Epithelial cell of prostate (primary cell): Measurements from ENCODE around the gene RAB3D.
A peak's percentile ranks its signal among the peaks of the same experiment; 100 is the strongest.
"Not testable (repeated sequence)": the region's sequence is repeated elsewhere in the genome, so short reads cannot be mapped to it uniquely, and the experiment has no call there.

Experiments
- DNase-seq: peaks from one replicate; pipeline ENCODE4 v3.0.0-alpha.2; 2011; ENCODE audit warnings: low read depth, low spot score
- H3K27ac ChIP-seq: fragments of 450-650 bp; 2 replicates; pipeline ENCODE4 v1.5.1; 2017; ENCODE audit warnings: mild to moderate bottlenecking

The RAB3D gene

DNA sequence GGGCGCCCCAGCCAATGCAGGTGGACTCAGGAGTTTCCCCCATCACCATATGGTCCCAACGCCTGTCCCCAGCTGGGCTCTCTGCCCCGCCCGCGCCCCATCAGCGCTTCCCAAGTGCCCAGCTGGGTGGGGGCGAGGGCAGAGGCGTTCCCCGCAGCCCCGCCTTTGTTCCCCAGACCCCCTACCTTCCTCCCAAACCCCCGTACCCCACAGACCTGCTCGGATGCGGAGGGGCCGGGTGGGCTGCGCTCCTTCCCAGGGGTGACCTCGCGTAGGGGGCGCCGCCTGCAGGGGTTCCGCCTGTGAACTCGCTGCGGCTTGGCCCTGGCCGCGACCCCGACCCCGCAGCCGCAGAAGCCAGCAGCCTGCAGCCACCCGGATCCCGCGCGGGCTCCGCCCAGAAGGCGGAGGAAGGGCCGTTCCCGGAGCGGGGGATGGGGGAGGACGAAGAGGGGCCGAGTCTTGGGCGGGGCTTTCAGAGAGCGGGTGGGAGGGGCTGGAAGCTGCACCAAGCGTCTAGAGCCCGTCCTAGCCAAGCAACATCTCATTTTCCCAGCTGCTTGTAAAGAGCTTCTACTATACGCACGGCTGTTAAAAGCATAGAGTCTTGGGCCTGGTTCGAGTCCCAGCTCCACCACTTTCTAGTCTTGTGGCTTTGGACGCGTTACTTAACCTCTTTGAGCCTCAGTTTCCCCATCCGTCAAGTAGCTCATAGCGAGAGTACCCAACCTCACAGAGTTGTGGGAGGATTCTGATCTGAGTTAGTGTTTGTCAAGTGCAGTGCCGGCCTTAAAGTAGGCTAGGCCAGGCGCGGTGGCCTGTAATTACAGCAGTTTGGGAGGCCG lies at the start of gene RAB3D:
Gene RAB3D (minus strand): TSS at position 404 of the 845 bp plus-strand sequence. CDS start 2,258 bp downstream, outside the sequence.
- DNase-seq, result no peak

GRCh38 chr19:11387162-11388034 lies 47.9 kb upstream of the RAB3D start:
- H3K27ac ChIP-seq, result no peak overlapping the region
- DNase-seq, result no peak

More for the DNA sequence above, at the start of gene RAB3D:
- H3K27ac ChIP-seq, result peak within 1 kb of the TSS; percentile 49

GRCh38 chr19:11384778-11385129 lies 45.3 kb upstream of the RAB3D start:
- H3K27ac ChIP-seq, result no peak overlapping the region
- no peak for DNase-seq

DNA sequence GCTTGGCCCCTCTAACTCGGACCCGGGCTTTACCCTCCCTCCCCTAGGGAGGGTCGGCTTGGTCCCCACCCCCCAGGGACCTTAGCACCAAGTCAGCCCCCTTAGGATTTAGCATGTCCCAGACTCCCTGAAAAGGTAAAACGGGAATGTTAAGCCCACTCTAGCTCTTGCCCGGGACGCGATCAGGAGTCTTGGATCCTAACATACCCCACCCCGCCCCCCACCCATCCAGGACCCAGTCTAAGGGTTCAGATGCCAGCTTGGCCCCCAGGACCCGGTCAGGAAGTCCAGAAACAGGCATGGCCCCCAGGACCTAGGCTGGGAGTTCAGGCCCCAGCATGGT lies 44.2 kb upstream of the RAB3D start:
- DNase-seq, result no peak
- H3K27ac ChIP-seq, result no peak overlapping the region

DNA sequence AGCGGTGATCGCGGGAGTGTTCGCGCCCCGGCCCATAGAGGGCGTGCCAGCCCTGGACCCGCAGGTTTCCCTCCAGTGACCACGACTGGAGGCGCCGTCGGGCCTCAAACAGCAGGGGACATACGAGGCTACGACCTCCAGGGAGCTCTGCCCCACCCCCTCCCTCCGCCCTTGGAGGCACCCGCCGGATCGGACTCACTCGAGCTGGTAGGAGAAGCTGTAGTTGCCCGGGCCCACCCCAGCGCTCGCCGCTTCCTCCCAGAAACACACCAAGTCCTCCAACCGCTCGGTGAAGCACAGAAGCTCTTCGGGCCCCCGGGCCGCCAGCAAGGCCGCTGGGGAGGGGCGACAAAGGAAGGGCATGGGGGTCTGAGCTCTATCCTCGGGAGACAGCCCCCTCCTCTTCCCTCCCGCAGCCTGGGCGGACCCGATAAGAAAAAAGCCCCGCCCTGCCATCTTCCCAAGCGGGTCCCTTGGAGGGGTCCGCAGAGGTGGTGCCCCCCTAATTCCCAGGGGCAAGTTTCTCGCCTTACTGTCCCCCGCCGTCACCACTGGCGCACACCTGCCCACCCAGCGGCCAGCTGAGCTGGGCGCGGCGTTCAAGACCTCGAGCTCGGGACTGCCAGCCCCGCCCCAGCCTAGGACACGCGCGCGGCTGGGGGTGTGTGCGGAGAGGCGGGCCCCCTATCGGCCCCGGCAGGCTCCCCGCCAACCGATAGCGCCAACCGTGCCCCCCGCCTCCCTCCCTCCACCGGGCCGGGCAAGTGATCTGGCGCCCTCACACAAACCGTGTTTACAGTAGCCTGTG lies 43.6 kb upstream of the RAB3D start:
- H3K27ac ChIP-seq, result no peak overlapping the region
- no peak for DNase-seq

DNA sequence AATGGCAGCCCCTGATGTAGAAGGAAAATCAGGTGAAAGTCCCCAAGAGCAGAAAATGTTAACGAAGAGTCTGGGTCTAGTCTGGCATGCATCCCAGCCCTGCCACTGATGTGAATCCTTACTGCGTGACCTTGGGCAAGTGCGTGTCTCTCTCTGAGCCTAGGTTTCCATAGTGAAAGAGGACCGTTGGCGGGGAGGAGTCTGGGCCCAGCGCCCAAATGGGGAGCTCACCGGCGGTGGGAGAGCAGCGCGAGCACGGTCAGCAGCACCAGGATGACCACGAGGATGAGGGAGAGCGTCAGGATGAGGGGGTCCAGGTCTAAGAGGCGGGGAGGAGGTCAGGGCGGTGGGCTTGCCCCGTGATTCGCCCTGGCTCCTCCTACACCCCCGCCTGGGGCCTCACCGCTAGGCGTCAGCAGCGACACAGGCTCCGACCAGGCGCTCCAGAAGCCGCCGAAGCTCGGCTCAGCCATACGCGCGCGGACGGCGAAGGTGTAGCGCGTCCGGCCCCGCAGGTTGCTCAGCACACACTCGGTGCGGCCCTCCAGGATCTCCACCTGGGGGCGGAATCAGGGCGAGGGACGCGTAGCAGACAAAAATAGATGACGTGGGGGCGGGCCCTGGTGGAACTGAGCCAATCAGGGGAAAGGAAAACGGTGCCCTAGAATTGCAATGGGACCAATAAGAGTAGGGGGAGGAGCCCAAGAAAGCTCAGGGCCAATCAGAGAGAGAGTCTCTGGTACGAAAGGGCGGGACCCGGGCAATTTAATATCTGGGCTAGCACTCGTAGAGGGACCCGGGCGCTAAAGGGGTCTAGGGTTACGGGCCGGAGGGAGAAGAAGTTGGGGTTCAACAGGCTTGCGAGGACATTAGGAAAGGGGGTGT lies 41.4 kb upstream of the RAB3D start:
- peak overlapping the region; percentile 76 for H3K27ac ChIP-seq
- peak; percentile 78 for DNase-seq

DNA sequence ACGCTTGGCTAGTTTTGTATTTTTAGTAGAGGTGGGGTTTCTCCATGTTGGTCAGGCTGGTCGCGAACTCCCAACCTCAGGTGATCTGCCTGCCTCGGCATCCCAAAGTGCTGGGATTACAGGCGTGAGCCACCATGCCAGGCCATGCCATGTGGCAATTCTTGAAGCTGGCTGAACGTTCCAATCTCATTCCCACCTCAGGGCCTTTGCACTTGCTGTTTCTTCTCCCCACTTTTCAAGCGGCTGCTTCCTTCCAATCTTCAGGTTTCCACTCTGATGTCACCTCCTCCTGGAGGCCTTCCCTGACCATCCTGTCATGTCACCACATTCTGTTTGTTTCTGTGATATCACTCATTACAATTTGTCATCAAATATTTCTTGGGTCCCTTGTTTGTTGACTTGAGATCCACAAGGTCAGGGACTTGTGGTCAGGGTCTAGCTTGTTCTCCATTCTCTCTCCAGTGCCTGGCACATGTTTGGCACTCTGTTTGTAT lies 40.4 kb upstream of the RAB3D start:
- DNase-seq, result no peak
- no peak overlapping the region for H3K27ac ChIP-seq

GRCh38 chr19:11379269-11379845 lies 39.9 kb upstream of the RAB3D start:
- DNase-seq, result not testable (repeated sequence)
- peak overlapping the region; percentile 90 for H3K27ac ChIP-seq

DNA sequence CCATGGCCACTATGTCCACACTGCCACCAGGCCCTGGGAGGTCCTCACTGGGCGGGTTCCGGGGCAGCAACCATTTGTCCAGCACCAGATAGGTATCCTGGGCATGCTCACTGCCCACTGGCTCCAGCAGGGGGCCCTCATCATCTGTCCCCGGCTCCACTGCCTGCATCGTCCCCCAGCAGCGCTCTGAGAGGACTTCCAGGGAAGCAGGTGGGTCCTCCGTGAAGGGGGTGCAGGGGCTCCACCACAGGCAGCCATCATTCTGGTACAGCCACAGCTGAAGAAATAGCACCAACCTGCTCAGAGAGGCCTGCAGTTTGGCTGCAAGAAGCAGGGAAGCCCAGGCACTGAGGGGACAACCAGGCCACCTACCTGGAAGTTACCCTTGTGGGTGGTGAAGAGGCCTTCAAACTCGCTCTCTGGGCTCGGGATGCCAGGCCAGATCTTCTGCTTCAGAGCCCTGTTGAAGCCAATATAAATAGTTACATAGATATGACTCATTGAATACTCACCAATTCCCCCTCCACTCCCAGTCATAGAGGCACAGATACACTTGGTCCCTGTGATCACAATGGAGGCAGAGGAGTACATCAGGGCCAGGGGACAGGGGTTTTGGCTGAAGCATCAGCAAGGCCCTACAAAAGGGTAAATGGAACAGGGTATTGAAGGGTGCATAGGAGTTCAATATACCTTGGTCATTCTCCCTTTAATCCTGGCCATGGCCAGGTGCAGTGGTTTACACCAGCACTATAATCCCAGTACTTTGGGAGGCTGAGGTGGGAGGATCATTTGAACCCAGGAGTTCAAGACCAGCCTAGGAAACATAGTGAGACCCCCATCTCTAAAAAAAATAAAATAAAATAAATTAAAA lies 39.1 kb upstream of the RAB3D start:
- H3K27ac ChIP-seq, result peak overlapping the region; percentile 90
- DNase-seq, result peak; percentile 63

DNA sequence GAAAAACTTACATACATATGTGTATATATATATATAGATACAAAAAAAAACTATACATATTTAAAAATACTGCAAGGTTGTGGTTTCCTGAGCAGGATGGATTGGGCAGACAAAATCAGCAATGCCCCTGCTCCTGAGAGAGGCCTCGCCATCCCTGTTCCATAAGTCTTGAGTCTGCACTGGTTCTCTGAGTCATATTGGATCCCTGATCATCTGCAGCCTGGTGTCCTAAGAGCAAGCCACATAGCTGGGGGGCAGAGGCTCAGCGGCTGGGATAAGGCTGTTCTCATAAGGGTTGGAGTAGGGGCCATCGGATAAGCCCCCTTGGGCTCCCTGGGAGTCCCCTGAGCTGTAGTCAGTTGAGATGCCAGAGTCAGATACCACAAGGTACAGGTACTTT lies 38.3 kb upstream of the RAB3D start:
- H3K27ac ChIP-seq, result peak overlapping the region; percentile 90
- no peak for DNase-seq

GRCh38 chr19:11377237-11377636 lies 37.8 kb upstream of the RAB3D start:
- peak overlapping the region; percentile 90 for H3K27ac ChIP-seq
- no peak for DNase-seq

GRCh38 chr19:11375143-11375948 lies 35.9 kb upstream of the RAB3D start:
- DNase-seq, result no peak
- H3K27ac ChIP-seq, result peak overlapping the region; percentile 90

DNA sequence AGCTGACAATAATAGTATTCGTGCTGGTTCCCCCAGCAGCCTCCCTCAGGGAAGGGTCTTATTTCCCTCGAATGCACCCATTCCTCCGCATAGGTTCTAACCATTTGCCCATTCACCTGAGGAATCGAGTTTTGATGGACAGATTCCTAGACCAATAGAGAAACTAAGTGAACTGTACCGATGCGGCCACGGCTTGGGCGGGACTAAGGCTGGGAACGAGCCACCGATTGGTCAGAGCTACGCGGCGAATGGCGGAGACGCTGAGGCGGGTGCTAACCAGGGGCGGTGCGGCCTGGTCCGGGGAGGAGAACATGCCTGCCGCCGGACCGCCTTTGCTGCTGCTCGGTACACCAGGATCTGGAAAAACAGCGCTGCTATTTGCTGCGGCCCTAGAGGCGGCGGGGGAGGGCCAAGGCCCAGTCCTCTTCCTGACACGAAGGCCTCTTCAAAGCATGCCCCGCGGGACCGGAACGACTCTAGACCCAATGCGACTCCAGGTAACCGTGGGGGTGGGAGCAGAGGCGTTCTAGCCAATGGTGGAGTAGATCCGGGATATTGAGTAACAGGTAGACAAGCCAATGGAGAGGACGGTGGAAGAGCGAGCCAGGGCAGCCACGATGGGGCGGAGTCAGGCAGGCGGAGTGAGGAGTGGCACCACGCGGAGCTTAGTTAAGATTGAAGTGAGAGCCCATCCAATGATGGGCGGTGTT lies 35.1 kb upstream of the RAB3D start, which contains the start of gene SWSAP1:
Gene SWSAP1 (plus strand): TSS at position 234 of the 710 bp plus-strand sequence. CDS start 15 bp downstream, at position 249.
- peak; percentile 97 for DNase-seq
- H3K27ac ChIP-seq, result peak within 1 kb of the TSS; percentile 90

DNA sequence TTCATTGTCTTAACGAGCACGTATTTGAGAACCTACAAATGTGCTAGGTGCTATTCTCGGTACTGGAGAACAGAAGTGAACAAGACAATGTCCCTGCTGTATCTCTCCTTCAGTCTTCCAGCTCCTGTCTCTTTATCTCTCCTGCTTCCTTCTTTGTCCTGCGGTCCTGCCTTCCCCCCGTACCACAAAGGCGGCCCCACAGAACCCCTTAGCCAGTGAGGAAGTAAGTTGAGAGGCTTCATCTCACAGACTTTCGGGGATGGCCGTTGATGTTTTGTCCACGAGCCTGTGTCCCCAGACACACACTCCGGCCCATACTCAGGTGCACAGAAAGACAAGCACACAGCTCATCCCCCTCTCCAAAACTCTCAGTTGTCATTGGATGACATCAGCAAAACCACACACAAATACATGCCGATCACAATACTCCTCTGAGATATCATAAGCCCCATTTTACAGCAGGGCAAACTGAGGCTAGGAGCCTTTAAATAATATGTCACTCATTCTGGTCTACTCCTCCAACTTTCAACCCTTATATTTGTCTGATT lies 34.5 kb upstream of the RAB3D start:
- H3K27ac ChIP-seq, result peak overlapping the region; percentile 90
- no peak for DNase-seq

DNA sequence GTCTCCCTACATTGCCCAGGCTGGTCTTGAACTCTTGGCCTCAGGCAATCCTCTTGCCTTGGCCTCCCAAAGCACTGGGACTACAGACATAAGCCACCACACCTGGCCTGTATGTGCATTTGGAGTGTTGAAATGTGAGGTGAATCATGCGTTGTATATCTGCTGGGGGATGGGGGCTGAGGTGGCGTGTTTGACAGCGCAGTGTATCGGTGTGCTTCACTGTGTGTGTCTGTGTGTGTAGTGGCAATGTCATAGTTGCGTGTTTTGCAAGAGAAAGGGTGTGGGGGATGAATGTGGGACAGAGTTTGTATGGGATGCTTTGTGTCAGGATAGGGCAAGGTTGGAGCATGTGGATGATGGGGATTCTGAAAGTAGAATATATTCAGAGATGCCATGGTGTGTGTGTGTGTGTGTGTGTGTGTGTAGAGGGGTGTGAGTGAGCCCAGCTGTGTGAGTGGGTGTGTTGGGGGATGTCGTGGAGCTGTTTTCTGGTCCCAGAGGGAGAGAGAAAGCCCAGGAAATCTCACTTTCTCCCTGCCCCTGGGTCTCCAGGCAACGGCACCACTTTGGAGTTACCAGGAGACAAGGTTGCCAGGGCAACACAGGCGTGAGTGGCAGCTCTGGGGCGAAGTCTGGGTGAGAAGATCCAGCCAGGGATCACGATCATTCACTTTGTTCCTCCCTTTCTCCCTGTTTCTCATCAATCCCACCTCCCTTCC lies 33.9 kb upstream of the RAB3D start:
- no peak overlapping the region for H3K27ac ChIP-seq
- no peak for DNase-seq

- no peak for DNase-seq
- H3K27ac ChIP-seq, result no peak overlapping the region
These were observed 31.3 kb upstream of the RAB3D start for GRCh38 chr19:11370744-11371143.
